BLaER1 treated with 17β-estradiol and CSF1 and Interleukin-3, amounts not matched to agents 10 nM and 100 nM (cell line): Measurements from ENCODE around the gene SNX4.

ENCODE experiments used
- H3K27ac ChIP-seq, 11 experiments: shearing (Covaris generic); formaldehyde crosslinking; 2 replicates each; pipeline ENCODE4 v1.8.1; 2022
- H3K27me3 ChIP-seq, 11 experiments: shearing (Covaris generic); formaldehyde crosslinking; 2 replicates each; pipeline ENCODE4 v1.8.1; 2022
- H3K36me3 ChIP-seq, 11 experiments: shearing (Covaris generic); formaldehyde crosslinking; 2 replicates each; pipeline ENCODE4 v1.8.1; 2022
- H3K4me1 ChIP-seq, 10 experiments: shearing (Covaris generic); formaldehyde crosslinking; 2 replicates each; pipeline ENCODE4 v1.8.1; 2022
- H3K4me2 ChIP-seq, 11 experiments: shearing (Covaris generic); formaldehyde crosslinking; 2 replicates each; pipeline ENCODE4 v1.8.1; 2022
- H3K4me3 ChIP-seq, 10 experiments: shearing (Covaris generic); formaldehyde crosslinking; 2 replicates each; pipeline ENCODE4 v1.8.1; 2022
- H3K9ac ChIP-seq, 11 experiments: shearing (Covaris generic); formaldehyde crosslinking; 2 replicates each; pipeline ENCODE4 v1.8.1; 2022
- H3K9me3 ChIP-seq, 11 experiments: shearing (Covaris generic); formaldehyde crosslinking; replicated peaks in 1 of 11; 2 replicates each; pipeline ENCODE4 v1.8.1; 2022
- H4K20me1 ChIP-seq, 11 experiments: shearing (Covaris generic); formaldehyde crosslinking; 2 replicates each; pipeline ENCODE4 v1.8.1; 2022
- Cebpa-rat ChIP-seq, 11 experiments: shearing (Covaris generic); IDR thresholded peaks; 2 replicates each; pipeline ENCODE4 v1.8.1; 2022

SNX4 gene

DNA sequence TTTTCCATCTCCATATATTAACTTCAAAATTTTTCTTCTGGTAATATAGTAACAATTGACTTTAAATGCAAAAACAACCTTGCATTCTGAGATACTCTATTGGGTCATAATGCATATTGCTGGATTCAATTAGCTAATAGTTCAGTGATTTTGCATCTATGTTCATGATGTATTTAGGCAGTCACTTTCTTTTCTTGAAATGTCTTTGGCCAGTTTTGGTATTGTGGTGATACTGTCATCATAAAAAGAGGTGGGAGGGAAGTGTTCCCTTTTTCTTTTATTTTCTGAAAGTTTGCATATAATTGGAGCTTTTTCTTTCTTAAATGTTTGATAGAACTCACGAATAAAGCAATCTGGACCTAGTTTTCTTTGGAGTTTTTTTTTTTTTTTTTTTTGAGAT lies 77.5 kb downstream of the SNX4 start:
- no peak overlapping the region for H3K4me3 ChIP-seq
- no peak overlapping the region for H3K4me2 ChIP-seq
- peaks cover 0 to 14% (median 0%) of the 10 kb centered on the region in 10 experiments; a peak in 4 of 20 replicates for H3K4me1 ChIP-seq
- no peak overlapping the region for H3K9ac ChIP-seq
- H3K9me3 ChIP-seq: peaks cover 5 to 30% (median 18%) of the 10 kb centered on the region in 11 experiments; a peak in 21 of 22 replicates
- H4K20me1 ChIP-seq: no peaks in the 10 kb centered on the region
- no peak overlapping the region for H3K27ac ChIP-seq
- TF ChIP-seq Cebpa-rat (IDR thresholded peaks at IDR 0.05): no peak
- H3K27me3 ChIP-seq: no peaks in the 10 kb centered on the region
- peaks cover 32 to 48% (median 40%) of the 10 kb centered on the region in 11 experiments for H3K36me3 ChIP-seq

DNA sequence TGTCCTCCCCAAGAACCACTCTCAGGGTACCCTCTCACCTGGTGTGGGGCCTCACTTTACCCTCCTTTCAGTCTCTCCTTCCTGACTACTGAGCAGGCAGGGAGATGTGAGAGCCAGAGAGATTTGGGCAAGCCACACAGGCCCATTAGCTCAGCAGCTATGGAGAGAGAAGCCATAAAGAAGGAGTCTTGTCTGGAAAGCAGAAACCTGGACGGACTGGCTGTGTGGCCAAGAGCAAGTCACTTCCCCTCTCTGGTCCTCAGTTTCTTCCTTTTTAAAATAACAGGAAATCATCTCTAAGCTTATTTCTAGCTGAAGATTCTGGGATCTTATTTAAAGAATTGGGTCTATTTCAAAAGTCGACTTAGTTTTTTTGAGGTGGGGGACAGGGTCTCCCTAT lies 79.0 kb downstream of the SNX4 start:
- H3K4me2 ChIP-seq: no peak overlapping the region
- no peak for TF ChIP-seq Cebpa-rat (IDR thresholded peaks at IDR 0.05)
- H4K20me1 ChIP-seq: no peaks in the 10 kb centered on the region
- H3K36me3 ChIP-seq: peaks cover 17 to 32% (median 24%) of the 10 kb centered on the region in 11 experiments
- H3K4me1 ChIP-seq: peaks cover 0 to 14% (median 0%) of the 10 kb centered on the region in 10 experiments; a peak in 5 of 20 replicates
- peaks cover 5 to 29% (median 18%) of the 10 kb centered on the region in 11 experiments; a peak in 21 of 22 replicates for H3K9me3 ChIP-seq
- no peak overlapping the region for H3K9ac ChIP-seq
- H3K4me3 ChIP-seq: no peak overlapping the region
- no peaks in the 10 kb centered on the region for H3K27me3 ChIP-seq
- no peak overlapping the region for H3K27ac ChIP-seq

DNA sequence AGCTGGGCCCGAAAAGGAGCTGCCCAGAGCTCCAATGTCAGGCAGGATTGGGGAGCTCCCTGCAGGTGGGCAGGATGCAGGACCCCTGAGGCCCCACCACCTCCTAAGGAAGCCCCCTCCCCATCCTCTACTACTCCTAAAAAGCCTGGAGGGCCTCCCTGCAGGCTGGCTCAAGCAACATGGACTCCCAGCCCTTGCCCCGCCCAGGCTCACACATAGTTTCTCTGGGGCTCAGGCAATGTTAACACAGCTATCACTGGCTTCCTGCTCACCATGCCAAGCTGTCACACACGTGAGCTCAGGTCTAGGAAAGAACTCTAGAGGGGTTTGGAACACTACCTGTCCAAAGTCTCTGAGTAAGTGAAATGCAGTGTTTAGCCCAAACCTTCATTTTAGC lies 79.4 kb downstream of the SNX4 start:
- no peaks in the 10 kb centered on the region for H4K20me1 ChIP-seq
- no peaks in the 10 kb centered on the region for H3K27me3 ChIP-seq
- H3K27ac ChIP-seq: no peak overlapping the region
- H3K9ac ChIP-seq: no peak overlapping the region
- H3K4me1 ChIP-seq: peaks cover 0 to 14% (median 0%) of the 10 kb centered on the region in 10 experiments; a peak in 5 of 20 replicates
- H3K9me3 ChIP-seq: peaks cover 5 to 25% (median 15%) of the 10 kb centered on the region in 11 experiments; a peak in 21 of 22 replicates
- TF ChIP-seq Cebpa-rat (IDR thresholded peaks at IDR 0.05): no peak
- peaks cover 13 to 28% (median 20%) of the 10 kb centered on the region in 11 experiments for H3K36me3 ChIP-seq
- no peak overlapping the region for H3K4me2 ChIP-seq
- no peak overlapping the region for H3K4me3 ChIP-seq

DNA sequence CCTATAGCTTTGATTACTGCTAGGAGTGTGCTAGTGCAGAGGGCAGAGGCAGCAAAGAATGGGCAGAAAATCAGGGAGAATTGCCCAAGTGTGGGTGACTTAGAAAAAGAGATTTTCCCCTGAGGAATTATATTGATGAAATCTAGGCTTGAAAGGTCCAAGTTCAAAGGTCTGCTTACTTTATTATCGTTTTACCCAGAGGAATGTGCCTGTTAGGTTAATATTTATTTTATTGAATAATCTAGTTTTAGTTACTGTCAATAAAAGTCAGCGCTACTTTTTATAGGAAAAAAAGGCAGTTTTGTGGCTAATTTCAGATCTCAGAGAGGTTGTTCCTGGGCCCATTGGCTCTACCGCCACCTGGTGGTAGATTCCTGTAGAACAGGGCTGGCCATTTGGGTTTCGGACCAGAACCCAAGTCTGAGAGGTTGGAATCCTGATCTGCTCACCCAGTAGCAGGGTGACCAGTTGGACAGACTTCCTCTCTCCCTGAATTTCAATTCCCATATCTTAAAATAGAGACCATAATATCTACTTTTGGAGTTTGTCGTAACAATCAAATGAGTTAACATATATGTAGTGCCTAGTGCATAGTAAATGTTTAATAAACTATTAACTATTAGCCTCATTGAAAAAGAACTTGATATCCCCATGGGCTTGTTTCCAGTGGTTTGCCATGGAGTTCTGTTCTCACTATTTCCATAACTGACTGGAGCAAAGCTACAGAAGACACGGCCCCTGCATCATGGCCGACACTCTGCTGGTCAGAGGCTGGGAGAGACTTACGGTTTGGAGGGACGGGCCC lies 82.2 kb downstream of the SNX4 start:
- Histone ChIP-seq H3K4me1 (peaks cover 0 to 24% (median 14%) of the 10 kb centered on the region in 10 experiments; a peak in 16 of 20 replicates), H3K27me3 (no peaks in the 10 kb centered on the region), H3K9ac (no peak overlapping the region), H4K20me1 (no peaks in the 10 kb centered on the region), H3K9me3 (peaks cover 0 to 7% (median 3%) of the 10 kb centered on the region in 11 experiments; a peak in 16 of 22 replicates), H3K4me3 (no peak overlapping the region), H3K36me3 (peaks cover 0 to 10% (median 2%) of the 10 kb centered on the region in 11 experiments; a peak in 7 of 22 replicates), H3K27ac (no peak overlapping the region), H3K4me2 (no peak overlapping the region)
- no peak for TF ChIP-seq Cebpa-rat (IDR thresholded peaks at IDR 0.05)

DNA sequence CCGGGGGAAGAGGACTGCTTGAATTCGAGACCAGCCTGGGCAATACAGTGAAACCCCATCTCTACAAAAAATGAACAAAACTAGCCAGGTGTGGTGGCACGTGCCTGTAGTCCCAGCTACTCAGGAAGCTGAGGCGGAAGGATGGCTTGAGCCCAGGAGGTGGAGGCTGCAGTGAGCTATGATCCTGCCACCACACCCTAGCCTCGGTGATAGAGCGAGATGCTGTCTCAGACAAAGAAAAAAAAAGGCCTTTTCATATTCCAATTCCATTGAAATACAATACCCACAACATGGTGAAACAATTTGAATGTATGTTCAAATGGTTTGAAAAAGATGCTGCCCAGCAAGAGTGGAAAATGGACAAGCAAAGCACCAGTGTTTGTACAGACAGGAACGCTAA lies 83.1 kb downstream of the SNX4 start:
- no peak overlapping the region for H3K4me3 ChIP-seq
- 0 out of 22 replicates have a peak, but pooled peaks cover 0 to 2% (median 0%) of the 10 kb centered on the region in 11 experiments for H3K36me3 ChIP-seq
- no peaks in the 10 kb centered on the region for H3K9me3 ChIP-seq
- H3K9ac ChIP-seq: no peak overlapping the region
- no peaks in the 10 kb centered on the region for H4K20me1 ChIP-seq
- H3K27me3 ChIP-seq: no peaks in the 10 kb centered on the region
- TF ChIP-seq Cebpa-rat (IDR thresholded peaks at IDR 0.05): no peak
- no peak overlapping the region for H3K27ac ChIP-seq
- peaks cover 0 to 27% (median 17%) of the 10 kb centered on the region in 10 experiments; a peak in 16 of 20 replicates for H3K4me1 ChIP-seq
- peak overlapping the region in 3 of 11 experiments; percentile 11 to 28 (median 20); a peak in 1 of 22 replicates for H3K4me2 ChIP-seq

DNA sequence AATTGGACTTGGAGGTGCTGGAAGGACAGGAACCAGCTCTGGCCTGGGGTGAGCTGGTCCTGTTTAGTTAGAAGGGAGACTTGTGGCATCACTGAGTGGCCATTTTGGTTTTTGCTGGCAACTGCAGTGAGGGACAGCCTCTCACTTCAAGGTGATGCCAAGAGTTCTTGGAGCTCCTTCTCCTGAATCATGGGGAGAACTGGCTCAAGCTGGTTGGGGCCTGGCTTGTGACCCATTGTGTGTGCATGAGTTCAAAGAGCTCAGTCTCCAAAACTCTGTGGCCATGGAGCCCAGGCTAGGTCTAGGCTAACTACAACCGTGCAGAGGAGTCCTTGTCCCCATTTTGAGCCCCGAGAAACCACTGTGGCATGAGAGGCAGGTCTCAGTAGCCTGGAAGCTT lies 84.8 kb downstream of the SNX4 start:
- H3K27ac ChIP-seq: no peak overlapping the region
- no peaks in the 10 kb centered on the region for H3K27me3 ChIP-seq
- no peak for TF ChIP-seq Cebpa-rat (IDR thresholded peaks at IDR 0.05)
- no peaks in the 10 kb centered on the region for H4K20me1 ChIP-seq
- no peak overlapping the region for H3K4me3 ChIP-seq
- no peak overlapping the region for H3K9ac ChIP-seq
- peak overlapping the region in 5 of 11 experiments; percentile 16 to 45 (median 21); a peak in 5 of 22 replicates for H3K4me2 ChIP-seq
- no peaks in the 10 kb centered on the region for H3K36me3 ChIP-seq
- H3K9me3 ChIP-seq: 0 out of 22 replicates have a peak, but pooled peaks cover 0 to under 1% (median 0%) of the 10 kb centered on the region in 11 experiments
- H3K4me1 ChIP-seq: peaks cover 0 to 27% (median 17%) of the 10 kb centered on the region in 10 experiments; a peak in 16 of 20 replicates

DNA sequence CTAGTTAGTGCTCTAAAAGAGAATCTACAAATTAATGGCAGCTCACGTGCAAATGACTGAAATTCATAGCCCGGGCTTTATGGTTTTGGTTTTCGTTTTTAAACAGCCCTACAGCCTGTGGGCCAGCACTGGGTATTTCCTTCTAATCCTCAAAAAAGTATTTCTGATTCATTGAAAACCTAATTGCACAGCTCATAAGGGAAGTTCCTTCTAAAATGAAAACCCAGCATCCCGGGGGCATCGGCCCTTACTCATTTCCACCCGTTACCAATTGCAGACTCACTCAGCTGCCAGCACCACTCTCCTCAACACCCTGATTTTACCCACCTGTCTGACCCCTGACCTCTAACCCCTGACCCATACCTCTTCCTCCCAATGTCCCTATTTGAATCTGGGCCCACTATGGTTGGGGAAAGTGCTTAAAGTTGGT lies 85.4 kb downstream of the SNX4 start:
- Histone ChIP-seq H3K4me1 (peaks cover 0 to 27% (median 17%) of the 10 kb centered on the region in 10 experiments; a peak in 14 of 20 replicates), H3K4me2 (peak overlapping the region in 5 of 11 experiments; percentile 16 to 45 (median 21); a peak in 6 of 22 replicates), H3K36me3 (no peaks in the 10 kb centered on the region), H3K9ac (no peak overlapping the region), H3K27ac (no peak overlapping the region), H3K9me3 (peaks cover 0 to 7% (median 0%) of the 10 kb centered on the region in 11 experiments; a peak in 2 of 22 replicates), H3K27me3 (no peaks in the 10 kb centered on the region), H3K4me3 (no peak overlapping the region), H4K20me1 (no peaks in the 10 kb centered on the region)
- TF ChIP-seq Cebpa-rat (IDR thresholded peaks at IDR 0.05): no peak

DNA sequence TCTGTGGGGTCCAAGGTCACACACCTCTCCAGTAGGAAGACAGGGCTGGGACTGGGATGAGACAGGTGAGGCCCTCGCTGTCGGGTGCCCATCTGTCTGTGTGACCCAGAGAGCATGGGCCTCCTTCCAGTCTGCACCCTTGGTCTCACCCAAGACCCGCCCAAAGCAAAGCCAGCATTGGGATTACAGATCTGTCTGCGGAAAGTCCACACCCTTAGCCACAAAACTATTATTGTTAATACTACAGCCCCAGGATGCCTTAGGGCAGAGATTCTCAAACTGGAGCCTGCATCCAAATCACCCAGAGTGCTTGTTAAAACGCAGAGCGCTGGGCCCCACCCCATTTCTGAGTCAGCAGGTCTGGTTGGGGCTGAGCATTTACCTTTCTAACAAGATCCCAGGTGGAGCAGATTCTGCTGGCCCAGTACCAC lies 86.4 kb downstream of the SNX4 start:
- H3K9me3 ChIP-seq: peaks cover 0 to 9% (median 0%) of the 10 kb centered on the region in 11 experiments; a peak in 2 of 22 replicates
- H4K20me1 ChIP-seq: no peaks in the 10 kb centered on the region
- H3K9ac ChIP-seq: no peak overlapping the region
- H3K4me1 ChIP-seq: peaks cover 0 to 27% (median 17%) of the 10 kb centered on the region in 10 experiments; a peak in 14 of 20 replicates
- no peaks in the 10 kb centered on the region for H3K36me3 ChIP-seq
- no peak for TF ChIP-seq Cebpa-rat (IDR thresholded peaks at IDR 0.05)
- no peaks in the 10 kb centered on the region for H3K27me3 ChIP-seq
- H3K4me3 ChIP-seq: no peak overlapping the region
- peak overlapping the region in 7 of 11 experiments; percentile 39 to 64 (median 48); a peak in 11 of 22 replicates for H3K4me2 ChIP-seq
- H3K27ac ChIP-seq: no peak overlapping the region

DNA sequence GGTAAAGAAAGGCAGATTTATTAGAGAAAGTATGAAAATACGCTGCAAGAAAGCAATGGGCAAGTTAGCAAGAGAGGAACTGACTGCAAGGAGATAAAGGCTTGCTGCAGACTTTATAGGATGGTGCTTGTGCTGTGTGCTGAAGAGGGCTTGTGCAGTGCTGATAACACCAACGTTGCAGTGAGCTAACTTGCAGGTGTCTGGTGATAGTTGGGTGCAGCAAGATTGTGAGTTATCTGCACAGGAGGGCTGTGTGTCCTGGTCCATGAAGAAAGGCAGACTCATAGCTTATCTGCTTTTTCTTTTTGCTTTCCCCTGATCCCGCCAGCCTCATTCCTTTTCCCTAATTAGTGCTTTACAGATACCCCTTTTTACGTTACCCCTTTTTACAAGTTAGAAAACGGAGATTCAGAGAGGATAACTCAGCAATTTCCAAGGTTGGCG lies 86.9 kb downstream of the SNX4 start:
- Histone ChIP-seq H3K36me3 (no peaks in the 10 kb centered on the region), H3K9ac (no peak overlapping the region), H3K27ac (no peak overlapping the region), H3K27me3 (no peaks in the 10 kb centered on the region), H3K4me3 (no peak overlapping the region), H3K4me1 (peaks cover 0 to 27% (median 17%) of the 10 kb centered on the region in 10 experiments; a peak in 14 of 20 replicates), H4K20me1 (no peaks in the 10 kb centered on the region), H3K4me2 (peak overlapping the region in 8 of 11 experiments; percentile 16 to 64 (median 44); a peak in 14 of 22 replicates), H3K9me3 (peaks cover 0 to 9% (median 0%) of the 10 kb centered on the region in 11 experiments; a peak in 2 of 22 replicates)
- TF ChIP-seq Cebpa-rat (IDR thresholded peaks at IDR 0.05): no peak
